KMS-11 (cell line): ENCODE results near the gene TBX6.
"Not testable (repeated sequence)": the region's sequence is repeated elsewhere in the genome, so short reads cannot be mapped to it uniquely, and the experiment has no call there.

ENCODE experiments used
- H2AFZ ChIP-seq: fragments of 200-600 bp; sonication (generic); 2 replicates; pipeline ENCODE4 v1.6.1; 2016; ENCODE audit warnings: antibody characterized with exemption, mixed run types, low read depth
- H3K27ac ChIP-seq: fragments of 200-600 bp; sonication (generic); 2 replicates; pipeline ENCODE4 v1.6.1; 2016; ENCODE audit warnings: mild to moderate bottlenecking, mixed run types
- H3K27me3 ChIP-seq: fragments of 200-600 bp; sonication (generic); 2 replicates; pipeline ENCODE4 v1.6.1; 2017; ENCODE audit warnings: mild to moderate bottlenecking, low read depth, mixed run types, moderate library complexity; ENCODE audit not compliant: insufficient read depth
- H3K36me3 ChIP-seq: fragments of 200-600 bp; sonication (generic); 2 replicates; pipeline ENCODE4 v1.6.1; 2017; ENCODE audit warnings: mild to moderate bottlenecking, mixed run types; ENCODE audit not compliant: insufficient read depth
- H3K4me1 ChIP-seq: fragments of 200-600 bp; sonication (generic); 2 replicates; pipeline ENCODE4 v1.6.1; 2016; ENCODE audit warnings: mild to moderate bottlenecking, low read depth, mixed run types; ENCODE audit not compliant: poor library complexity, severe bottlenecking
- H3K4me2 ChIP-seq: fragments of 200-600 bp; sonication (generic); 2 replicates; pipeline ENCODE4 v1.7.0; 2016; ENCODE audit warnings: mild to moderate bottlenecking, mixed run types
- H3K4me3 ChIP-seq: fragments of 200-600 bp; sonication (generic); IDR thresholded peaks from 2 replicates; pipeline ENCODE4 v1.6.1; 2017; ENCODE audit warnings: low read depth, low read length, mixed read lengths; ENCODE audit not compliant: insufficient read depth
- H3K79me2 ChIP-seq: fragments of 200-600 bp; sonication (generic); 2 replicates; pipeline ENCODE4 v1.6.1; 2016; ENCODE audit warnings: low read depth, mixed run types; ENCODE audit not compliant: insufficient read depth
- H3K9ac ChIP-seq: fragments of 200-600 bp; sonication (generic); 2 replicates; pipeline ENCODE4 v1.6.1; 2016; ENCODE audit warnings: mild to moderate bottlenecking, mixed run types
- H4K20me1 ChIP-seq: fragments of 200-600 bp; sonication (generic); 2 replicates; pipeline ENCODE4 v1.6.1; 2016; ENCODE audit warnings: mild to moderate bottlenecking, mixed run types; ENCODE audit not compliant: insufficient read depth
- CTCF ChIP-seq: fragments of 200-600 bp; sonication (generic); conservative IDR thresholded peaks from 2 replicates; pipeline ENCODE4 v1.6.1; 2017; ENCODE audit warnings: low read depth, mild to moderate bottlenecking, antibody characterized with exemption, low read length, moderate library complexity, mixed read lengths

Gene TBX6

GRCh38 chr16:30119428-30119827 lies 27.7 kb upstream of the TBX6 start:
- peaks cover 32% of the 10 kb centered on the region for H3K4me1 ChIP-seq
- no peak for TF ChIP-seq CTCF
- H3K4me3 ChIP-seq: no peak overlapping the region
- H4K20me1 ChIP-seq: no peaks in the 10 kb centered on the region
- H2AFZ ChIP-seq: no peak overlapping the region
- no peaks in the 10 kb centered on the region for H3K79me2 ChIP-seq
- H3K4me2 ChIP-seq: no peak overlapping the region
- H3K9ac ChIP-seq: no peak overlapping the region
- H3K27me3 ChIP-seq: no peaks in the 10 kb centered on the region
- no peak overlapping the region for H3K27ac ChIP-seq
- no peaks in the 10 kb centered on the region for H3K36me3 ChIP-seq

- peaks cover 45% of the 10 kb centered on the region for H3K4me1 ChIP-seq
- no peaks in the 10 kb centered on the region for H3K36me3 ChIP-seq
- no peak overlapping the region for H3K4me3 ChIP-seq
- H3K9ac ChIP-seq: no peak overlapping the region
- TF ChIP-seq CTCF: no peak
- no peak overlapping the region for H3K4me2 ChIP-seq
- H3K27me3 ChIP-seq: no peaks in the 10 kb centered on the region
- no peak overlapping the region for H3K27ac ChIP-seq
- no peak overlapping the region for H2AFZ ChIP-seq
- H4K20me1 ChIP-seq: no peaks in the 10 kb centered on the region
- H3K79me2 ChIP-seq: no peaks in the 10 kb centered on the region
These were observed 26.0 kb upstream of the TBX6 start for GRCh38 chr16:30117768-30118167.

- TF ChIP-seq CTCF: no peak
- H3K79me2 ChIP-seq: no peaks in the 10 kb centered on the region
- no peak overlapping the region for H3K27ac ChIP-seq
- no peak overlapping the region for H3K4me3 ChIP-seq
- no peaks in the 10 kb centered on the region for H4K20me1 ChIP-seq
- no peak overlapping the region for H3K4me2 ChIP-seq
- H3K36me3 ChIP-seq: no peaks in the 10 kb centered on the region
- H3K4me1 ChIP-seq: peaks cover 36% of the 10 kb centered on the region
- no peaks in the 10 kb centered on the region for H3K27me3 ChIP-seq
- H2AFZ ChIP-seq: no peak overlapping the region
- H3K9ac ChIP-seq: no peak overlapping the region
These were observed 24.8 kb upstream of the TBX6 start for GRCh38 chr16:30116291-30117207.

- no peaks in the 10 kb centered on the region for H3K36me3 ChIP-seq
- H3K79me2 ChIP-seq: no peaks in the 10 kb centered on the region
- H4K20me1 ChIP-seq: no peaks in the 10 kb centered on the region
- no peaks in the 10 kb centered on the region for H3K27me3 ChIP-seq
- H3K4me2 ChIP-seq: peak overlapping the region; percentile 42; the same call in 1 of the 2 replicates
- no peak overlapping the region for H3K9ac ChIP-seq
- peak overlapping the region; percentile 26; the same call in 1 of the 2 replicates for H3K27ac ChIP-seq
- H3K4me1 ChIP-seq: peaks cover 32% of the 10 kb centered on the region
- no peak overlapping the region for H2AFZ ChIP-seq
- H3K4me3 ChIP-seq: no peak overlapping the region
- no peak for TF ChIP-seq CTCF
These were observed 23.5 kb upstream of the TBX6 start for GRCh38 chr16:30115238-30115637.

- not testable (repeated sequence) for H4K20me1 ChIP-seq, H3K36me3 ChIP-seq, H3K4me3 ChIP-seq, H3K79me2 ChIP-seq, H2AFZ ChIP-seq, H3K27me3 ChIP-seq, H3K9ac ChIP-seq
- peak overlapping the region; percentile 42 for H3K4me2 ChIP-seq
- peak overlapping the region; percentile 26; the same call in 1 of the 2 replicates for H3K27ac ChIP-seq
- peaks cover 32% of the 10 kb centered on the region for H3K4me1 ChIP-seq
These were observed 23.1 kb upstream of the TBX6 start for GRCh38 chr16:30114833-30115232.
